ENCODE measurements around the gene SPTLC1.
"Not testable (repeated sequence)": the region's sequence is repeated elsewhere in the genome, so short reads cannot be mapped to it uniquely, and the experiment has no call there.

SPTLC1 gene

DNA sequence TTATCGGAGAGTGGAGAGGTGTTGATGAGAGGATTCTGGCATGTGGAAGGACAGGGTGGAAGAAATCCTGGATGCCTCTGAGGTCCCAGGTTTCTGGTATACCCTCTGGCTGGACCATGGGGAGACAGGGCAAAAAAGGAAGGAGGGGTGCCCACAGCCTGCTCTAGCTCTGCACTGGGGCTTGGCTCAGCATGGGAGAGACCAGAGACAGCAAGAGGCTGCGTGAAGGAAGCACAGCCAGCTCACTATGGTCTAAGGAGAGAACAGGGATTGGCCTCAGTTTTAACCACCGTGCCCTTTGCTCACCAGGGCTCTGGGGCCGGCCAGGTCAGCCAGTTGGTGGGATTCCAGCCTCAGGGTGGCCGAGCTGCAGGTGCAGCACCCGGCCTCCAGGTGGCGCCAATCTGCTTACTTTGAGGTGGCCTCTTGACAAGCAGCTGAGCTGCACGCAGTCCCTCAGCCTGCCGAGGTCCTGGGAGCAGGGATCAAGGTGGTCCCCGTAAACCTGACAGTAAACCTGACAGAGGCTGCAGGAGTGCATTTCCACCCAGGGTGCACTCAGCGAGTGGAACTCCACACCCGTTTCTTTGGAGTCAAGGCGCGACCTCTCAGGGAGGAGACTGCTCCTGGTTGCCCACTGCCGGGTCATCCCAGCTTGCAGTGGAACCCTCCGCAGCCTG, 25.0 kb upstream of the SPTLC1 start:
- peak; percentile 56 for DNase-seq (ENCODE audit: low read depth)

DNA sequence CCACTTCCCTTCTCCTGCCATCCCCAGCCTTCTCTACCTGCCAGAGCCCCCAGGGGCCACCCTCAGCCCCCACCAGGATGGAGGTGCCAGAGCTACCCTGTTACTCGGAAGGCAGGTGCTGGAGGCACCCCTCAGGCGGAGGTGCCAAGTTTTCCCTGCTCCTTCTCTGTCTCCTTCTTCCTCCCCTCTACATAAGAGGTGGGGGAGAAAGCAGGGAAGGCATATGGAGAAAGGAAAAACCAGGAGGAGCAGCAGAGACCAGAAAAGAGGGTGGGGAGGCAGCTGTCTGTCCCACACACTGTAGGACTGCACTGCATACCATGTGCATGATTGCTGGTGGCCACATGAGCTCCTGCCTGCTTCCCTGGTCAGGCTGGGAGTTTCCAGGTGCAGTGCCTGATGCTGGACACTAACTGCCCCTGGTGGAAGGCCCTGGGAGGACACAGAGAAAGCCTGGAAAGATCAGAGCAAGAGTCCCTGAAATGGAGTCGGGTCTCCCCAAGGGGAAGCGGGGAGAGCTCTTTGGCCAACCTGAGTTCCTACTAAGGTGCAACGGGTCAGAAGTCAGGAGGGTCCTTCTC, 23.8 kb upstream of the SPTLC1 start:
- not testable (repeated sequence) for DNase-seq (ENCODE audit: low read depth)

DNA sequence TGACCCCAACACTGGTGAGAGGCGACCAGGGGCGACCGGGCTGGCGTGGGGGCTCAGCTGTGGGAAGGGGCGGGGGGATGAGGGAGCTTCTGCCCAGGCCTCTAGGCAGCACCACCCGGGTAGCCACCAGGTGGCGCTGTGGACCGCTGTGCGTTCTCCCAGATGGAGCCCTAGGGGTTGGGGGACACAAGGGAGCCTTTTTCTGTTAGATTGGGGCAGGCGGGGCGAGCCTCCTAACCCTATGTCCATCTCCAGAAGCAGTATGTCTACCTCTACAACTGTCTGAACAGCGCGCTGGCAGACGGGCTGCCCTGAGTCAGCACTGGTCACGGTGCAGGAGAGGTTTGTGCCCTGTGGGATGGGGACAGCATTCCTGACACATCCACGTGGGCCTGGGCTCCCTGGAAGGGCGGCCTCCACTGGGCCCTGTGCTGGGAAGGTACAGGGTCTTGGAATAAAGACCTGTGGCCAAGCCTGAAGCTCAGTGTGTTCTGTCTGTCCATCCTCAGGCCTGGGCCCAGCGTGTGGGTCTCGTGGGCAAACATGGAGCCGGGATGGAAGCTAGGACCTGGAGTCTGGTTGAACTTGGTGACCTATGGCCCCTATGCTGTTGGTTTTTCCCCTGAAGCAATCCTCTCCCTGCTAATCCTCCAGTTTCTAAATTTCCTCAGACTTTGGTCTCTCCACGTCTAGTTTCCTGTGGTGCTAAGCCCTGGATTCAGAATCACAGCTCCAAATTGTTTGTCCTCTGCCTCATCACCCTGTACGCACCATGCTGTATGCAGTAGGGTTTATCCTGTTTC, 23.1 kb upstream of the SPTLC1 start:
- peak; percentile 59 for DNase-seq (ENCODE audit: low read depth)

DNA sequence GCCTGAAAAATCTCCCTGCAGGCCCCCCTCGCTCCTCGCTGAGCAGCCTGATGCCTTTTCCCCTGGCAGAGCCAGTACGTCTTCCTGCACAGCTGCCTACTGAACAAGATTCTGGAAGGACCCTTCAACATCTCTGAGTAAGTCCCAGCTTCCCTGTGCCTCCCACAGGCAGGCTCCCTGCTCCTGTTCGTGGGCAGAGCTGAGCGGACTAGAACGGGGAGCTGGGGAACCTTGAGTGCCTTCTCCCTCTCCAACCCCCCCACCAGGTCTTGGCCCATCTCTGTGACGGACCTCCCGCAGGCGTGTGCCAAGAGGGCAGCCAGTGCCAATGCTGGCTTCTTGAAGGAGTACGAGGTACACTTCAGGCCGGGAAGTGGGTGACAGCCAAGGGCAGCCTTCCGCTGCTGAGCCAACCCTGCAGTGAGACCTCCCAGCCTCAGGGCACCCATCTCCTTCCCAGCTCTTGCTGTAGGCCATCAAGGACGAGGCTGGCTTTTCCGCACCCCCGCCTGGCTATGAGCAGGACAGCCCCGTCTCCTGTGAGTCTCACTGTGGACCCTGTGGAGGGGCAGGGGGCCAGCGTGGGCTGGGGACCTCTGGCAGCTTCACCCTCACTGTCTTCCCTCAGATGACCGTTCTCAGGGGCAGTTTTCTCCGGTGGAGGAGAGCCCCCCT, 21.1 kb upstream of the SPTLC1 start:
- no peak for DNase-seq (ENCODE audit: low read depth)

DNA sequence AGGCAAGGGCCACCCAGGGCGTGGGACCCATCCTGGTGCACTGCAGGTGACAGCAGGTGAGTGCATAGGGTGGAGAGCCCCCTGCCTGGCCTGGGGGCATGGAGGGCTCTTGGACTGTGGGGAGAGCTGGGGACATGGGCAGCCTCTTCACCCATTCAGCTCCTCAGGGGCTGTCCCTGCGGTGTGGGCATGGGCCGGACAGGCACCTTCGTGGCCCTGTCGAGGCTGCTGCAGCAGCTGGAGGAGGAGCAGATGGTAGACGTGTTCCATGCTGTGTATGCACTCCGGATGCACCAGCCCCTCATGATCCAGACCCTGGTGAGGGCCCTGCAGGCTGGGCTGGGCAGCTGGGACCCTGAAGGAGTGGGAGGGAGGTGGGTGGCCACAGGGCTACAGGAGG, 20.4 kb upstream of the SPTLC1 start:
- no peak for DNase-seq (ENCODE audit: low read depth)

DNA sequence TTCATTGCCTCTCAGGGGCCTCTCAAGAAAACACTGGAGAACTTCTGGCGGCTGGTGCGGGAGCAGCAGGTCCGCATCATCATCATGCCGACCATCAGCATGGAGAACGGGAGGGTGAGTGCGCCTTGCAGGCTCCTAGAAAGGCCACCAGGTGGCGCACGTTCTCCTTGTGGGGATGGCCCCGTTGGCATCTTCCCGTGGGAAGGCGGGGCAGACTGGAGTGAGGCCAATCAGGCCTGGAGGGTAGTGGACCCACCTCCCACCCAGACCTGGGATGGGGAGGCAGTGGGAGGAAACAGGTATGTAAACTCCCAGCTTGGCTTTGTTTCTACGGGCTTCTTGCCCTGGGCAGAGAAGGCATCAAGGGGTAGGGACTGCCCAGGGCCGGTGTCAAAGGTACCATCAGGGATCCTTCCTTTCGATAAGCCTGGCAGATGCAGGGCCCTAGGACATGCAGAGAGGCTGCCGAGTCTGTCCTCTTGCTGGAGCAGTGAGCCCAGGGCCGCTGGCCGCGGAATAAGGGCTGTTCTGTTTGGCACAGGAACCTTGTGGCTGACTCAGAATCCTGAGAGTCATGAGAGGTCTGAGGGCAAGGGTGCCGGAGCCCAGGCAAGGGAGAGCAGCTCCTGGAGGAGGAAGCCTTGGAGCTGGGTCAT, 18.9 kb upstream of the SPTLC1 start:
- peak; percentile 60 for DNase-seq (ENCODE audit: low read depth)

DNA sequence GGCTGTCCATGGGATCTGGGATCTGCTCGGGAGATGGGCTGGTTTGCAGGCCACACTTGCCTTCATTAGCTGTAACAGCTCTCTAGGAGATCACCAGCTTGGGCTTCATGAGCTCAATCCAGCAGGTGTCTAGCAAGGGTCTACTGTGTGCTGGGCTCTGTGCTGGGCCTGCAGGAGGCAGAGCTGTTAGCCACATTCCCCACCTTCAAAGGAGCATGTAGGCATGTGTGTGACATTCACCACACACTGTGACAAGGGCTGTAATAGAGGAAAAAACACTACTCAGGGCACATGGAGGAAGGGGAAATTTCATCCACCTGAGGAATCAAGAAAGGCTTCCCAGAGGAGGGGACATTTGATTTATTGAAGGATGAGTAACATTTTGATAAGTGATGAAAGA, 17.7 kb upstream of the SPTLC1 start:
- DNase-seq (ENCODE audit: low read depth), result not testable (repeated sequence)

DNA sequence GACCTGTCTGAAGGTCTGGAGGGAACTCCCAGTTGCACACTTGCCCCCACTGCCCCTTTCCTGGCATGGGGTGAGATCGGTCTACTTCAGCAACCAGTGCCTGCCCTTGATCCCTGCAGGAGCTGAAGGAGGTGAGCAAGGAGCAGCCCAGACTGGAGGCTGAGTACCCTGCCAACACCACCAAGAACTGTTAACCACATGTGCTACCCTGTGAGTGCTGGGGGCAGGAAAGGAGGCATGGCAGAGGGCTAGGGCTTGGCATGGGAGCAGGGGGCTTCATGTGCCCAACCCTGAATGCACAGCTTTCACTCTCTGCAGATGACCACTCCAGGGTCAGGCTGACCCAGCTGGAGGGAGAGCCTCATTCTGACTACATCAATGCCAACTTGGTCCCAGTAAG, 17.3 kb upstream of the SPTLC1 start:
- DNase-seq (ENCODE audit: low read depth), result no peak

DNA sequence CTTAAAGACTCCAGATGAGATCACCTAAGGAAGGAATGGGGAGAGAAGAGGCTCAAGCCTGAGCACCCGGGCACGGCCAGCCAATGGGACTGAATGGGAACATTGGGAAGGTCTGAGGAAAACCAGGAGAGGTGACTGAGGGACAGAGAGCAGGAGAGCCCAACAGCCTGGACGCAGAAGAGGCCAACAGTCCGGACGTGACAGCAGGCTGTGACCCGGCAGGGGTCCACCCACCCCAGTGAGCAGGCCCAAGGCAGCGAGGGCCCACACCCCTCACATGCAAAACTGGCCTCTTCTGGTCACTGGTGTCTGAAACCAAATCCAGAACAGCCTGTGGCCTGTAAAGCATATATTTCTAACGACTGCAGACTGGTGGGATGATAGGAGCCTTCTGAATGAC, 7.6 kb upstream of the SPTLC1 start:
- no peak for DNase-seq (ENCODE audit: low read depth)

DNA sequence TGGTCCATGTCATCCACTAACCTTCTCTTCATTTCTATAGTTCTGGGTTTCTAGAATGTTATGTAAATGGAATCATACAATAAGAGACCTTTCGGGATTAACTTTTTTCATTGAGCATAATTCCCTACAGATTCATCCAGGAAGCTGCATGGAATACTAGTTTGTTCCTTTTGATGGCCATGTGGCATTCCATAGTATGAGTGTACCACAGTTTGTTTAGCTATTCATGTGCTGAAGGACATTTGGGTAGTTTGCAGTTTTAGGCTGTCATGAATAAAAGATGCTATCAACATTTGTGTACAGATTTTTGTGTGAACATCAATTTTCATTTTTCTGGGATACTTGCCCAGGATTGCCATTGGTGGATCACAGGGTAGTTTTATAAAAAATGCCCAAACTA, 6.8 kb upstream of the SPTLC1 start:
- no peak for DNase-seq (ENCODE audit: low read depth)

DNA sequence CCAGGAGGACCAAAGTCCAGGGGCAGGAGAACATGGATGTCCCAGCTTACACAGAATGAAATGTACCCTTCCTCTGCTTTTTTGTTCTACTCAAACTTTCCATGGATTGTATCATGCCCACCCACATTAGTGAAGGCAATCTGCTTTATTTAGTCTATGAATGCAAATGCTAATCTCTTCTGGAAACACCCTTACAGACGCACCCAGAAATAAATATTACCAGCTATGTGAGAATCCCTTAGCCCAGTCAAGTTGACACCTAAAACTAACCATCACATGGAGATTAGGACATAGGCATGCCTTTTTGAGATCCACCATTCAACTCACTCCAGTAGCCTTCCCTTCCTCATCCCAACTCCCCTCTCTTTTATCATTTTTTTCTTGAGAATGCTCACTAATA, 6.1 kb upstream of the SPTLC1 start:
- no peak for DNase-seq (ENCODE audit: low read depth)

DNA sequence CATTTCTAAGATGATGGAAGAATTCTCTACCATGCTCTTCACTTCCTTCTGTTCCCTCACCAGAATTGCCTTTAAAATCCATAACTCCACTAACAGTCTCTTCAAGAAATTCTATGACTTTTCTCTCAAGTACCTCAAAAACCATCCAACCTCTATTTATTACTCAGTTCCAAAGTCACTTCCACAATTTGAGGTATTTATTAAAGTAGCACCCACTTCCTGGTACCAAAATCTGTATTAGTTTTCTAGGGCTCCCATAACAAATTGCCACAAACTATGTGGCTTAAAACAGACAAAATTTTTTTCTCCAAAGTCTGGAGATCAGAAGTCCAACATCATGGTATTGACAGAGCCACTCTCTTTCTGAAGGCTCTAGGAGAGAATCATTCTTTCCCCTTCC, 4.9 kb upstream of the SPTLC1 start:
- no peak for DNase-seq (ENCODE audit: low read depth)

DNA sequence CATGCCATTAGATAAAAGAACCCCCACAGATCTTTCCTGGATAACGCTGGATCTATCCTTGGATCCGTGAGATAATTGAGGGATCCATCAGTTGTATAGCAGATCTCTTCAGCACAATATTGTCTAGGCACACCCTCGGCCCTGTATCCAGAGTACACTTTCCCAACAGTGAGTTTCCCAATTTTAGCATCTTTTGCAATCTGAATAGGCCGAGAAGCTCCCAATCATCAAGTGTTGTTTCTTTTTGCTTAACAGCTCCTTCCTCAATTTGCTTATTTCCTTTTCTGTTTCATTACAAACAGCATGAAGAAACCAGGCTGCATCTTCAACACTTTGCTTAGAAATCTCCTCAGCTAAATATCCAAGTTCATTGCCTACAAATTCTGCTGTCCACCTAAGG, 4.4 kb upstream of the SPTLC1 start:
- no peak for DNase-seq (ENCODE audit: low read depth)

DNA sequence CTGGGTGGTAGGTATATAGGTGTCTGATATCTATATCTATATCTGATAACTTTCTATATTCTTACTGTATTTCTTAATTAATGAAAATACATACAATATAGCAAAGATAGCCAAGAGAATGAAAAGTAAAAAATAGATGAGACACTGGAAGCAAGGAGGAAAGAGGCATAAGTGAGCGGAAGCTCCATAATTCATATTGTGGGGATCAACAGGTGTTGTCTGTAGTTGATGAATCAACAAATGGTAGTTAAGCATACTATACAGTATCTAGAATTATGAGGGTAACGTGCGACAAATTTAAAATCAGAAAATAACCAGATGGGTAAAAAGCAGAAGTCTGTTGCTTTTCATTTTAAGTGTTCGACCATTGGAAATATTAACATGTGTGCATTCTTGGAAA, 7.1 kb downstream of the SPTLC1 start:
- DNase-seq (ENCODE audit: low read depth), result no peak

DNA sequence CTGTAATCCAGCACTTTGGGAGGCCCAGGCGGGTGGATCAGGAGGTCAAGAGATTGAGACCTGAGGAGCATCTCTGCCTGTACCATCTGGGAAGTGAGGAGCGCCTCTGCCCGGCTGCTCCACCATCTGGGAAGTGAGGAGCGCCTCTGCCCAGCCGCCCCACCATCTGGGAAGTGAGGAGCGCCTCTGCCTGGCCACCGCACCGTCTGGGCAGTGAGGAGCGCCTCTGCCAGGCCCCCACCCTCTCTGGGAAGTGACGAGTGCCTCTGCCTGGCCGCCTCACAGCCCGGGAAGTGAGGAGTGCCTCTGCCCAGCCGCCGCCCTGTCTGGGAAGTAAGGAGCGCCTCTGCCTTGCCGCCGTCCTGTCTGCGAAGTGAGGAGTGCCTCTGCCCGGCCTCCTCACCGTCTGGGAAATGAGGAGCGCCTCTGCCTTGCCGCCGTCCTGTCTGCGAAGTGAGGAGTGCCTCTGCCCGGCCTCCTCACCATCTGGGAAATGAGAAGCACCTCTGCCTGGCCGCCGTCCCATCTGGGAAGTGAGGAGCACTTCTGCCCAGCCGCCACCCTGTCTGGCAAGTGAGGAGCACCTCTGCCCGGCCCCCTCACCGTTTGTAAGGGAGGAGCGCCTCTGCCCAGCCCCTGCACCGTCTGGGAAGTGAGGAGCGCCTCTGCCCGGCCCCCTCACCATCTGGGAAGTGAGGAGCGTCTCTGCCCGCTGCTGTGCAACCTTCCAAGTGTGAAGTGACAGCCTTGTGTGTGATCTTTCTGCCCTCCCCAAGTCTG, 9.6 kb downstream of the SPTLC1 start:
- DNase-seq (ENCODE audit: low read depth), result not testable (repeated sequence)

DNA sequence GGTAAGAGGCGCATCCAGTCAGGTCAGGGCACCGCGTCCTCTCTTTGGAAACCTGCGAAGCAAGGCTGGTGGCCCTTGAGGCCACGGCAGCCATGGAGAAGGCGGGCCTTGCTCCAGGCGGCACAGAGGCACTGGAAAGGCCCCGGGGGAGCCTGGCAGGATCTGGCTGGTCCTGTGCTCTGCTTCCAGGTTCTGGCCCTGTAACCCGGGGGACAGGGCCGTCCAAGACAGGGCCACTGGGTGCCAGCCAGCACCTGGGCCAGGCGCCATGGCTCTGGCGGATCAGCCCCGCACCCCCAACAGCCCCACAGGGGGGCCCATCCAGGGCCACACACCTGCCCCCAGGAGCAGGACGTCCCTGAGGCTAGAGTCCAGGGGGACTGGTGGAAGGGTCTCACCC, 11.6 kb downstream of the SPTLC1 start:
- DNase-seq (ENCODE audit: low read depth), result not testable (repeated sequence)

DNA sequence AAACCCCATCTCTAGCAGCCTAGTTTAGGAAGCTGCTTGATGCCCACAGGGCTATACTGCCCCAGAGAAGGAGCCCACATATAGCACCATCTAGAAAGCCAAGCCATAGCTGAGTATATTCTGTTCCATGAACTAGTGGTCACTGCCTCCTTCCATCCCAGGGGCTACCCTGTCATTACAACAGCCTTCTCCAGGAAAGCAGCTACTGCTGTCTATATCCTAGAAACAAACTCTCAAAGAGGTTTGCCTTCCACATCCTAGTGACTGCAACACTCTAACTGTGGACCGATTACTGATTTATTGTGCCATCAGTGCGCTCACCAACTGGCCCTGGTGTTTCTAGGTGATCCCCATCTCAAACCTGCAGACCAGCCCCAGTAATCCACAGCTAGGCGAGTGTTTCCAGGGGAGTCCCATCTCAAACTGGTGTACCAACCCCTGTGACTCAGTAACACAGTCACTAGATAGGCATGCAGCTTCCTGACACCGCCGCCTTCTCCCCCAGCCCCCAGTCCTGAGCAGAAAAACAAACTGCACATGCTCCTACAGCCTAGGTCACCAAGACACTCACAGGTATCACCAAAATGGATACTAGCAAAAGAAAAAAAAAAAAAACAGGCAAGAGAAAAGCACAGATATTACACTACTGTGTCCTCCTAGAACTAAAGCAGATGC, 14.8 kb downstream of the SPTLC1 start:
- DNase-seq (ENCODE audit: low read depth), result no peak

DNA sequence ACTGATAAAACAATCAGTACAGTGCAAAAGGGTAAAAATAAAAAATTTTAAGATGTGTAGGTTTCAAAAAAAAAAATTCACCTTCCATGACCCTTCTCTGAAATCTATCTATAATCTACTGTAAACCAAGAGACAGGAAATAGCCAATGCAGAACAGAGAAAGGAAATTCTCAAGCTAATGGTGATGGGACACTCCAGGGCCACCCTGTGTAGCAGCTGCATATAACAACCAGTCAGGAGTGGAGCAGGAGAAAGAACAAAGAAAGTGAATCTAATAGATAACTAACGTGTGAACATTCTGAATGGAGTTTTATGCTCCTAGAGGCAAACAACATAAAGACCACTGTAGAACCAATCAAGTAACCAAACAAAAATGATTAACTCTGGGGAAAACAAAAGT, 16.6 kb downstream of the SPTLC1 start:
- no peak for DNase-seq (ENCODE audit: low read depth)

DNA sequence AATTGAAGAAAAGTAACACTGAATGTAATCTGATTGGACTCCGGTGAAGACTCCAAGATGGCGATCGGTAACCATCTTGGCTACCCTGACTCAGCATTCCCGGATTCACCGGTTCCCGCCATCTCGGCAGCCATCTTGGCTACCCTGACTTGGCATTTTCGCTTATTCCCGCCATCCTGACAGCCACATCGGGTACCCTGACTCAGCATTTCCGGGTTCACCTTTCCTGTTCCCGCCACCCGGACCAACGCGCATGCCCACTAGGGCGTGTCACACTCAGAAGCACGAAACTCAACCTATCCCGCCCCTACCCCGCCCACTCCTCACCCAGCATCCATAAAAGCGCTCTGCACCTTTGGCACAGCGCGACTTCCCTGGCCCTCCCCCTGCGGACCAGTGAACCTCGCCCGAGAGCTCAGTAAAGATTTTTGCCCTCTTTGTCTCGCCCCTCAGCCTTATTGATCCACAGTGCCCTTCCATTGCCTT, 17.2 kb downstream of the SPTLC1 start:
- DNase-seq (ENCODE audit: low read depth), result peak; percentile 52

DNA sequence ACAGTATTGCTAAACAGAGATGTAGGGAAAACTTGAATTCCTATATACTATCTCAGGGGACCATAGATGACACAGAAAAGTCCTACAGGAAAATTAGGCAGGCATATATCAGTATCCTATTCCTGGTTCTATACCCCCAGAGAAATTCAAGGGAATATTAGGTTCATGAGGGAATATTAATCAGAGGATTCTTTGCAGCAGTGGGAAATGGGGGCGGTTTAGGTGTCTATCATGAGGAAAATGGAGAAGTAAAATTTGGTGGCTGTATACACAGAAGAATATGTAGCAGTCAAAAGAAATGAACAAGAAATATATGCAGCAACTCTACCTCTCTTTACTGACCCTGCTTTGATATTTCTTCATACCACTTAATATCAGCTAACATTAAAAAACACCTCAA, 20.0 kb downstream of the SPTLC1 start:
- no peak for DNase-seq (ENCODE audit: low read depth)

DNA sequence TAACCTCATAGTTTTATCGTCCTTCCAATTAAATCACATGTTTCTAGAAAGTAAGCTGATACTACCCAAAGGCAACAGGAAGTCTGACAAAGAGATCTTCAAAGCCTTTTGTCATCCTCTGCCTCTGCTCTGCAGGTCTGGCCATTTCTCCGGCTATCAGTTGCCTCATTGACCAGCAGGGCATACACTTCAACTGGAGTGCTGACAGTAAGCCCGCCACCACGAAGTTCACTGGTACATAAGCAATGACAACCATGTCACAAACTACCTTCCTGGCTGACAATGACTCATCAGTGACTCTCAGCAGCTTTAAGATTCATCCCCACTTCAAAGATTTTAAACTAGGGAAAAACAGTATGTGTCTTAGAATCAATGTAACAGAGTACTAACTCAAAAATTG, 20.6 kb downstream of the SPTLC1 start:
- no peak for DNase-seq (ENCODE audit: low read depth)

Measured in activated gamma-delta T cell treated with anti-CD3 and anti-CD28 coated beads, Interleukin-2, amount 50 U/mL, for 16 hours (primary cell).